ENCODE results near the gene ZSWIM4.
"Not testable (repeated sequence)": the region's sequence is repeated elsewhere in the genome, so short reads cannot be mapped to it uniquely, and the experiment has no call there.

ZSWIM4 gene

DNA sequence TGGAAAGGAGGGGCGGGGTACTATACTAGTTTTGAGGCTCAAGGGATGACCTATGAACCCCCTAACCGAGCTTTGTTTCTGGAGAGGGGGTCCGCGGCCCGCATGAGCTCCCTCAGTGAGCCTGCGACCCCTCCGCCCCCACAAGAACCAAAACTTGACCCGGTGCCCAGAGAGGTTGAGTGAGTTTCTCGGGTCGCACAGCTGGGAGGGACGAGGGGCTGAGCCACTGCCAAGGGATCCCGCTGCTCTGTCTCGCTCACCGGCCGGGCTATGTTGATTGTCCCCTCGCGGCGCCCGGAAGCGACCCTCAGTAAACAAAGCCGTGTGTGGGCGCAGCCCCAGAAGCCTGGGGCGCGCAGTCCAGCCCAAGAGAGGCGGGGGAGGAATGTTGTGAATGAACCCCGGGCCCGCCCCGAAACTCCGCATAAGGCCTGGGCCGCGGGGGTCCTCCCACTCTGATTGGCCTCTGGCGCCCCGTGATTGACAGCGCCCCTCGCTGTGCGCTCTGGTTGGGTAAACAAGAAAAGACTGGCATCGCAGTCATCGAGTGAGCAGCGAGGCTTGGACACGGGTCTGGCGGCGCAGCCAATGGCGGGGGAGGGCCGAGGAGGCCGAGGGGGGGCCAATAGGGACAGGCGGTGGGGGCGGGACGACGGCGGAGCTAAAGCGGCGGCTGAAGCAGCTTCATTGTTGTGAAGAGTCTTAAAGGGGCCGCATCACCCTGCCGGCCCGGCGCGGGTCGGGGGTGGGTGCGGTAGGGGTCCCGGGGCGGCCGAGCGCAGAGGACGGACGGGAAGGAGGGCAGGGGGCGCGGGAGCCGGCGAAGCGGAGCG is at the start of gene ZSWIM4:
Gene ZSWIM4 (plus strand): TSS at position 687 of the 833 bp plus-strand sequence. CDS start 206 bp downstream, outside the sequence.
- H3K4me3 ChIP-seq (ENCODE audit: low read length in 2 of 2): peak within 1 kb of the TSS; percentile 81 to 83
- peak within 1 kb of the TSS; percentile 90 for H3K27ac ChIP-seq (ENCODE audit: low read length)
- H3K4me1 ChIP-seq (ENCODE audit: control insufficient read depth, insufficient read depth, low read length): peaks cover 29% of the 10 kb centered on the region

DNA sequence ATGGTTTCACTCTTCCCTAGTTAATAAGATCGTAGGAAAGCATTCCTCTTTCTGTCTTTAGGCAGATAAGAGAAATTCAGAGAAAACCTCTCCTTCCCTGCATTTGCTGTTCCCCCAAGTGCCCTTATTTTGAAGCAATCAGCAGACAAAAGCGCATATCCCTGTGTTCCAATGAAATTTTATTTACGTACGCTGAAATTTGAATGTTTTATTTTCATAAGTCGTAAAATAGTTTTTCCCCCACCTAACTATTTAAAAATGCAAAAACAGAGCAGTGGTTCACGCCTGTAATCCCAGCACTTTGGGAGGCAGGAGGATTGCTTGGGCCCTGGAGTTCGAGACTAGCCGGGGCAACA is 48.2 kb upstream of the ZSWIM4 start:
- H3K27me3 ChIP-seq (ENCODE audit: control insufficient read depth in 1 of 2, insufficient read depth in 2 of 2, low read length in 2 of 2): no peaks in the 10 kb centered on the region
- peaks cover 8% of the 10 kb centered on the region for H3K4me1 ChIP-seq (ENCODE audit: control insufficient read depth, insufficient read depth, low read length)
- H3K36me3 ChIP-seq (ENCODE audit: control insufficient read depth in 2 of 2, insufficient read depth in 2 of 2, low read length in 2 of 2): peaks cover 0 to 2% of the 10 kb centered on the region in 2 donors
- no peaks in the 10 kb centered on the region for H3K9me3 ChIP-seq (ENCODE audit: control insufficient read depth in 2 of 2, low read length in 2 of 2)
- H3K27ac ChIP-seq (ENCODE audit: low read length): peak overlapping the region; percentile 88
- peak overlapping the region; percentile 83 to 95 for H3K4me3 ChIP-seq (ENCODE audit: low read length in 2 of 2)
- H3K9ac ChIP-seq (ENCODE audit: low read length in 2 of 2): no peak overlapping the region

More for the DNA sequence above, at the start of gene ZSWIM4:
- Histone ChIP-seq H3K36me3 (ENCODE audit: control insufficient read depth in 2 of 2, insufficient read depth in 2 of 2, low read length in 2 of 2) (no peaks in the 10 kb centered on the region), H3K9ac (ENCODE audit: low read length in 2 of 2) (peak within 1 kb of the TSS; percentile 80 to 86), H3K9me3 (ENCODE audit: control insufficient read depth in 2 of 2, low read length in 2 of 2) (no peaks in the 10 kb centered on the region), H3K27me3 (ENCODE audit: control insufficient read depth in 1 of 2, insufficient read depth in 2 of 2, low read length in 2 of 2) (no peaks in the 10 kb centered on the region)

DNA sequence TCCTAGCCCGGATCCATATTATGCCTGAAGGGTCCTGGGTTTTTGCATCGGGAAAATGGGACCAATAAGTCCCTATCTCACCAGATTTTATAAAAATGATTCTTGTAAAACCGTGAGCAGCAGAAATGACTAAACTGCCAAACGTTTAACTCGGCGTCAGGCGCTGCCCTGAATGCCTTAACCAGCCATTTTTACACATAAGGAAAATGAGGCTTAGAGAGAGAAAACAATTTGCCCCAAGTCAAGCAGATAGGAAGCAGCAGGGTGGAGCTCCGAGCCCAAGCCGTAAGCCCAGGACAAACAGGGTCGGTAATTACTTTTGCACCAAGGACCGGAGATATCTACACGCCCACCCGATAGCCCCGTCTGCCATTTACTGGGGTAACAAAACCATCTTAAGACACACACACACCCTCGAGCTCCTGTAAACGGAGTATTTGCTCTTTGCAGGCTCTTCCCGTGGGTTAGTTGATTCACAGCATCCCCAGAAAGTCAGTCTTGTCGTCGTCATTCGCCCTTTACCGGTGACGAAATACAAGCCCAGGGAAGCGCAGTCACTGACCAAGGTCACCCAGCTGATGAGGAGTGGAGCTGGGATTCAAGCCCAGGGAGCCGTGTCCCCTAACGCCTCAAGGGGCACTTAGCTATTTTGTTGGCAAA is 46.9 kb upstream of the ZSWIM4 start:
- Histone ChIP-seq H3K9ac (ENCODE audit: low read length in 2 of 2) (peak overlapping the region; percentile 94), H3K9me3 (ENCODE audit: control insufficient read depth in 2 of 2, low read length in 2 of 2) (no peaks in the 10 kb centered on the region), H3K27ac (ENCODE audit: low read length) (peak overlapping the region; percentile 88), H3K36me3 (ENCODE audit: control insufficient read depth in 2 of 2, insufficient read depth in 2 of 2, low read length in 2 of 2) (peaks cover 0 to 8% of the 10 kb centered on the region in 2 donors), H3K4me3 (ENCODE audit: low read length in 2 of 2) (peak overlapping the region; percentile 83 to 95), H3K4me1 (ENCODE audit: control insufficient read depth, insufficient read depth, low read length) (peaks cover 8% of the 10 kb centered on the region), H3K27me3 (ENCODE audit: control insufficient read depth in 1 of 2, insufficient read depth in 2 of 2, low read length in 2 of 2) (no peaks in the 10 kb centered on the region)

DNA sequence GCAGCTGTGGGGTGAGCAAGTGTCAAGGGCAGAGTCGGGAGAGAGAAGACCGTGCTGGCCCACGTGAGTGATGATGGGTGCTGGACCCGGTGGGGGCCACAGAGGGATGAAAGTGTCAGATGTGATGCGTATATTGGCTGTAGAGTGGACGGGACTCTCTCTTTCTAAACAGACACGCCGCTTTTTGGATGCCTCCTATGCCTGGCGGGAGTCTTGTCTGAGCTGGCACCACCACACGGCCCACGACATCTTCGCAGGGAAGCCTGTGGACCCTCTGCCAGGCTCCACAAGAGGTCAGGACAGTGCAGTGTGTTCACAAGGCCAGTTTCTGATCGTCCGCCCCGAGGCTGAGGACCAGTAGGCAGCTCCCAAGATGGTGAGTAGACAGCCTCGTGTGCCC is 43.8 kb upstream of the ZSWIM4 start:
- Histone ChIP-seq H3K36me3 (ENCODE audit: control insufficient read depth in 2 of 2, insufficient read depth in 2 of 2, low read length in 2 of 2) (peaks cover 16 to 24% of the 10 kb centered on the region in 2 donors), H3K4me1 (ENCODE audit: control insufficient read depth, insufficient read depth, low read length) (peaks cover 8% of the 10 kb centered on the region), H3K9ac (ENCODE audit: low read length in 2 of 2) (no peak overlapping the region), H3K9me3 (ENCODE audit: control insufficient read depth in 2 of 2, low read length in 2 of 2) (no peaks in the 10 kb centered on the region), H3K27ac (ENCODE audit: low read length) (no peak overlapping the region), H3K4me3 (ENCODE audit: low read length in 2 of 2) (no peak overlapping the region), H3K27me3 (ENCODE audit: control insufficient read depth in 1 of 2, insufficient read depth in 2 of 2, low read length in 2 of 2) (no peaks in the 10 kb centered on the region)

DNA sequence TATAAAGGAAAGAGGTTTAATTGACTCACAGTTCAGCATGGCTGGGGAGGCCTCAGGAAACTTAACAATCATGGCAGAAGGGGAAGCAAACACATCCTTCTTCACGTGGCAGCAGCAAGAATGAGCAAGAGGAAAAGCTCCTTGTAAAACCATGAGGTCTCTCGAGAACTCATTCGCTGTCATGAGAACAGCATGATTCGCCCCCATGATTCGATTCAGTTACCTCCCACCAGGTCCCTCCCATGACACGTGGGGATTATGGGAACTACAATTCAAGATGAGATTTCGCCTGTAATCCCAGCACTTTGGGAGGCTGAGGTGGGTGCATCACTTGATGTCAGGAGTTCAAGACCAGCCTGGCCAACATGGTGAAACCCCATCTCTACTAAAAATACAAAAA is 41.6 kb upstream of the ZSWIM4 start:
- not testable (repeated sequence) for H3K27ac ChIP-seq (ENCODE audit: low read length); H3K4me1 ChIP-seq (ENCODE audit: control insufficient read depth, insufficient read depth, low read length); H3K9me3 ChIP-seq (ENCODE audit: control insufficient read depth in 2 of 2, low read length in 2 of 2); H3K9ac ChIP-seq (ENCODE audit: low read length in 2 of 2); H3K4me3 ChIP-seq (ENCODE audit: low read length in 2 of 2); H3K27me3 ChIP-seq (ENCODE audit: control insufficient read depth in 1 of 2, insufficient read depth in 2 of 2, low read length in 2 of 2)
- H3K36me3 ChIP-seq (ENCODE audit: control insufficient read depth in 2 of 2, insufficient read depth in 2 of 2, low read length in 2 of 2): peaks cover 30 to 41% of the 10 kb centered on the region in 2 donors

DNA sequence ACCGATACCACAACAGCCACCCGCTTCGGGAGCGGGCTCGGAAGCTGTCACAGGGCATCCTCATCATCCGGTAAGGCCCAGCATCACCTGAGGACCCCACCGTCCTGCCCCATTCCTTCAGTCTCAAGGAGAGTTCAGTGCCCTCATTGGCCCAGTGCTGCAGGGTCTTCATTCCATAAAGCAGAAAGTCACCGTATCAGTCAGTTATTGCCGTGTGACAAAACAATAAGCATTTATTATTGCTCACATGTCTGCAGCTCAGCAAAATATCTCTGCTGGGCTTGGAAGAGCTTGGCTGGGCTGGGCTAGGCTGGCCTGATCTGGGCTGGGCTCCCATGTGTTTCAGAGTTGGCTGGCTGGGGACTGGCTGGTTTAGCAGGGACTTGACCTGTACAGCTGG is 39.0 kb upstream of the ZSWIM4 start:
- Histone ChIP-seq H3K4me1 (ENCODE audit: control insufficient read depth, insufficient read depth, low read length) (no peaks in the 10 kb centered on the region), H3K9ac (ENCODE audit: low read length in 2 of 2) (no peak overlapping the region), H3K9me3 (ENCODE audit: control insufficient read depth in 2 of 2, low read length in 2 of 2) (no peaks in the 10 kb centered on the region), H3K27me3 (ENCODE audit: control insufficient read depth in 1 of 2, insufficient read depth in 2 of 2, low read length in 2 of 2) (no peaks in the 10 kb centered on the region), H3K36me3 (ENCODE audit: control insufficient read depth in 2 of 2, insufficient read depth in 2 of 2, low read length in 2 of 2) (peaks cover 38 to 55% of the 10 kb centered on the region in 2 donors), H3K4me3 (ENCODE audit: low read length in 2 of 2) (no peak overlapping the region), H3K27ac (ENCODE audit: low read length) (no peak overlapping the region)

DNA sequence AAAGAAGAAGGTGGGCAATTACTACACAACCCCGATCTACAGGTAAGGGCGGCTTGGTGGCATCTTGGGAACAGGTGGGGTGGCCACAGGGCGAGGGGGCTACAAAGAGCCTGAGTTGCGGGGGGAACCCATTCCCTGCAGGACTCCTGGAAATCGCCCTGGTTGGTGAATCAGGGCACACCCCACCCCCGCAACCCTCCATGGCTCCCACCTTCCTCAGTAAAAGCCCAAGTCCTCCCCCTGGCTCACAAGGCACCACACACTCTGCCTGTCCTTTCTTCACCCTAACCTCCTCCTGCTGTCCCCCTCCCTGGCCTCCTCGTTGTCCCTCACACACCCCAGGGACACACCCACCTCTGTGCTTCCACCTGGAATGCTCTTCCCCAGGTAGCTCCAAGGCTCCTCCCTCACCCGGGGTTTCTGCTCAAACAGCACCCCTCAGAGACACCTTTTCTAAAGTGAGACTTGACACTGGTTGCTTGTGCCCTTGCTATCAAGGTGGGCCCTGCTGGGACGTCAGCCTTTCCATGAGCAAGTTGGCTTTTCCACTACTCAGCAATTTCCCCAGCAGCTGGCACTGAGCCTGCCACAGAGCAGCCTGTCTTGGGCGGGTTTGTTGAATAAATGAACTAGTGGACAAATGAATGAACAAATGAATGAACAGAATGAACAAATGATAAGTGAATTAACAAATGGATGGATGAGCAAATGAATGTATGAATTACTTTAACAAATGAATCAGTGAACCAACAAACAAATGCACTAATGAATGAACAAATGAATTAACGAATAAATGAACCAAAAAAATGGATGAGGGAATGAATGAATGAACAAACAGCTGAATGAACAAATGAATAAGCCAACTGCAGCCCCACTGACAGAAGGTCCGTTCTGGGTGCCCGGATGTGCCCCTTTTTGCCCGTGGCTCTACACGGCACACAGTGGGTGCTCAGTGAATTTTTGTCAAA is 37.2 kb upstream of the ZSWIM4 start:
- Histone ChIP-seq H3K27ac (ENCODE audit: low read length) (no peak overlapping the region), H3K36me3 (ENCODE audit: control insufficient read depth in 2 of 2, insufficient read depth in 2 of 2, low read length in 2 of 2) (peaks cover 42 to 54% of the 10 kb centered on the region in 2 donors), H3K9me3 (ENCODE audit: control insufficient read depth in 2 of 2, low read length in 2 of 2) (no peaks in the 10 kb centered on the region), H3K27me3 (ENCODE audit: control insufficient read depth in 1 of 2, insufficient read depth in 2 of 2, low read length in 2 of 2) (no peaks in the 10 kb centered on the region), H3K9ac (ENCODE audit: low read length in 2 of 2) (no peak overlapping the region), H3K4me1 (ENCODE audit: control insufficient read depth, insufficient read depth, low read length) (no peaks in the 10 kb centered on the region), H3K4me3 (ENCODE audit: low read length in 2 of 2) (no peak overlapping the region)

DNA sequence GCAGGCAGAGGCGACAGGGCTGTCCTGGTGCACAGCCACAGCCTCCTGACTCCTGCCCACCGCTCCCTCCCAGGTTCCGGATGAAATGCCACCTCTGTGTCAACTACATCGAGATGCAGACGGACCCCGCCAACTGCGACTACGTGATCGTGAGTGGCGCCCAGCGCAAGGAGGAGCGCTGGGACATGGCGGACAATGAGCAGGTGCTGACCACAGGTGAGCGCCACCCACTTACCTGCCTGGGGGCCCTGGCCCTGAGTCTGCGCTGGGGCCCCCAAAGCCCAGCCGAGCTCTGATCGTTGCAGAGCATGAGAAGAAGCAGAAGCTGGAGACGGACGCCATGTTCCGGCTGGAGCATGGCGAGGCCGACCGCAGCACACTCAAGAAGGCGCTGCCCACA is 36.4 kb upstream of the ZSWIM4 start:
- Histone ChIP-seq H3K9me3 (ENCODE audit: control insufficient read depth in 2 of 2, low read length in 2 of 2) (no peaks in the 10 kb centered on the region), H3K27ac (ENCODE audit: low read length) (no peak overlapping the region), H3K4me3 (ENCODE audit: low read length in 2 of 2) (no peak overlapping the region), H3K36me3 (ENCODE audit: control insufficient read depth in 2 of 2, insufficient read depth in 2 of 2, low read length in 2 of 2) (peaks cover 42 to 55% of the 10 kb centered on the region in 2 donors), H3K27me3 (ENCODE audit: control insufficient read depth in 1 of 2, insufficient read depth in 2 of 2, low read length in 2 of 2) (no peaks in the 10 kb centered on the region), H3K4me1 (ENCODE audit: control insufficient read depth, insufficient read depth, low read length) (peaks cover under 1% of the 10 kb centered on the region), H3K9ac (ENCODE audit: low read length in 2 of 2) (no peak overlapping the region)

DNA sequence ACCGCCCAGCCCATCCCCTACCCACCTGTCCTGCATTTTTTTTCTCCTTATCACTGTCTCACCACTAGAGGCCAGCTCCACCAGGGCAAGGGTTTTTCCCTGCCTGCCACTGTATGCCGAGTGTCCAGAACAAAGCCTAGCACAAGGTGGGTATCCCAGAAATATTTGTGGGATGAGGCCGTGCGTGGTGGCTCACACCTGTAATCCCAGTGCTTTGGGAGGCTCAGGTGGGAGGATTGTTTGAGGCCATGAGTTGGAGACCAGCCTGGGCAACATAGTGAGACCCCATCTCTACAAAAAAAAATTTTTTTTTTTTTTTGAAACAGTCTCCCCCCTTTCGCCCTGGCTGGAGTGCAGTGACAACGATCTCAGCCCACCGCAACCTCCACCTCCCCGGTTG is 33.8 kb upstream of the ZSWIM4 start:
- Histone ChIP-seq H3K4me3 (ENCODE audit: low read length in 2 of 2) (no peak overlapping the region), H3K27ac (ENCODE audit: low read length) (no peak overlapping the region), H3K36me3 (ENCODE audit: control insufficient read depth in 2 of 2, insufficient read depth in 2 of 2, low read length in 2 of 2) (peaks cover 26 to 39% of the 10 kb centered on the region in 2 donors), H3K9ac (ENCODE audit: low read length in 2 of 2) (no peak overlapping the region), H3K27me3 (ENCODE audit: control insufficient read depth in 1 of 2, insufficient read depth in 2 of 2, low read length in 2 of 2) (no peaks in the 10 kb centered on the region), H3K4me1 (ENCODE audit: control insufficient read depth, insufficient read depth, low read length) (peaks cover 15% of the 10 kb centered on the region), H3K9me3 (ENCODE audit: control insufficient read depth in 2 of 2, low read length in 2 of 2) (no peaks in the 10 kb centered on the region)

DNA sequence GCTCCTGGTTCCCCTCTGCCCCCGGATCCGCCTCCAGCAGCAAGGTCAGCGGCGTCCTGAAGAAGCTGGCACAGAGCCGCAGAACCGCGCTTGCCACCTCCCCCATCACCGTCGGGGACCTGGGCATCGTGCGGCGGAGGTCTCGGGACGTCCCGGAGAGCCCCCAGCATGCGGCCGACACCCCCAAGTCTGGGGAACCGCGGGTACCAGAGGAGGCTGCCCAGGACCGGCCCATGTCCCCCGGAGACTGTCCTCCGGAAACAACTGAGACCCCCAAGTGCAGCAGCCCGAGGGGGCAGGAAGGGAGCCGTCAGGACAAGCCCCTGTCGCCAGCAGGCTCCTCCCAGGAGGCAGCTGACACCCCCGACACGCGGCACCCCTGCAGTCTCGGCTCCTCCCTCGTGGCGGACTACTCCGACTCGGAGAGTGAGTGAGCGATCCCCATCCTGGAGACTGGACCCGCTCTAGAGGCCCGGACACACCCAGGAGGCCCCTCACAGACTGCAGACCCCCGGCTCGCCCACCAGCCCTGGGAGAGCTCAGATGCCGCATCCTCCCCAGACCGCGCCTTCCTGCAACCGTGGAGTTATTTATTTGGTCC is 32.5 kb upstream of the ZSWIM4 start:
- peaks cover 18 to 31% of the 10 kb centered on the region in 2 donors for H3K36me3 ChIP-seq (ENCODE audit: control insufficient read depth in 2 of 2, insufficient read depth in 2 of 2, low read length in 2 of 2)
- H3K27me3 ChIP-seq (ENCODE audit: control insufficient read depth in 1 of 2, insufficient read depth in 2 of 2, low read length in 2 of 2): no peaks in the 10 kb centered on the region
- H3K4me1 ChIP-seq (ENCODE audit: control insufficient read depth, insufficient read depth, low read length): peaks cover 15% of the 10 kb centered on the region
- H3K9ac ChIP-seq (ENCODE audit: low read length in 2 of 2): no peak overlapping the region
- H3K27ac ChIP-seq (ENCODE audit: low read length): no peak overlapping the region
- H3K9me3 ChIP-seq (ENCODE audit: control insufficient read depth in 2 of 2, low read length in 2 of 2): no peaks in the 10 kb centered on the region
- no peak overlapping the region for H3K4me3 ChIP-seq (ENCODE audit: low read length in 2 of 2)
